ENCODE data around the gene SYT17.

Gene SYT17

DNA sequence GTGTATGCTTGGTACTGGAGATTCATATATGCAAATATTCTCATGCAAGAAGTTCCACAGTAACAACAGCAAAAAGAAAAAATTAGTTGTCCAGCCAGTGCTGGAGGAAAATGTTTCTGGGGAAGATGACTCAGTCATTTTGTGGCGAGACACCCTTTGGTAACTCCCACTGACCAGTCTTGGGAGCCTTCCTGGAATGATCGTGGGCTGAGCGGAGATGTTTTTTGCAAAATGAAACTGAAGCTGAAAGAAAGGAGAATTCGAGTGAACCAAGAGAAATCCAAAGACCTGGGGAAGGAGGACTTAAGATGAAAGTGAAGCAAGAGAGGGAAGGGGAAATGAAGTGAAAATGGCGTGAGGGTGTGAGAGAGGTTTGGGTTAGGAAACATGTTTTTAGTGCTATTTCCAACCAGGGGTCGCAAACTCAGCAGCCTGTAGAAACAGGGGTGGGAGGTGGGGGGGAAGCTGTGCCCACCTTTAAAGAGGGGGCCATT is 49.1 kb upstream of the SYT17 start:
- ChIA-PET POLR2A (interaction anchor here (0.6 kb wide), 1 partner anchor 49 kb away, joined by 3 read pairs; no protein-coding TSS in a partner anchor), CTCF (interaction anchor here (0.6 to 2.4 kb wide), 5 partner anchors 32 to 66 kb away, joined by 3 to 11 read pairs (median 3); no protein-coding TSS in a partner anchor)
- no peaks in the 10 kb centered on the region for H3K9me3 ChIP-seq (ENCODE audit: control insufficient read depth, insufficient read depth, low read depth, low read length)
- peaks cover 9% of the 10 kb centered on the region; the same call in 1 of the 2 replicates for H3K4me1 ChIP-seq (ENCODE audit: control insufficient read depth, insufficient read depth, low read length)
- TF ChIP-seq EGR2 (tag by site-specific recombination; IDR thresholded peaks at IDR 0.05; ENCODE audit: low read depth) (peak; percentile 77), PRDM1 (tag by site-specific recombination; IDR thresholded peaks at IDR 0.05) (peak; percentile 95), ZNF777 (tag by site-specific recombination; IDR thresholded peaks at IDR 0.05; ENCODE audit: borderline replicate concordance) (no peak), ZFHX2 (tag by site-specific recombination; conservative IDR thresholded peaks at IDR 0.05) (peak; percentile 53; the same call in 1 of the 2 replicates)
- TF ChIP-seq, protein P1, sequence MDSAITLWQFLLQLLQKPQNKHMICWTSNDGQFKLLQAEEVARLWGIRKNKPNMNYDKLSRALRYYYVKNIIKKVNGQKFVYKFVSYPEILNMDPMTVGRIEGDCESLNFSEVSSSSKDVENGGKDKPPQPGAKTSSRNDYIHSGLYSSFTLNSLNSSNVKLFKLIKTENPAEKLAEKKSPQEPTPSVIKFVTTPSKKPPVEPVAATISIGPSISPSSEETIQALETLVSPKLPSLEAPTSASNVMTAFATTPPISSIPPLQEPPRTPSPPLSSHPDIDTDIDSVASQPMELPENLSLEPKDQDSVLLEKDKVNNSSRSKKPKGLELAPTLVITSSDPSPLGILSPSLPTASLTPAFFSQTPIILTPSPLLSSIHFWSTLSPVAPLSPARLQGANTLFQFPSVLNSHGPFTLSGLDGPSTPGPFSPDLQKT (IDR thresholded peaks at IDR 0.05; ENCODE audit: borderline replicate concordance, low read depth, low read length), result no peak
- peaks cover 3 to 16% of the 10 kb centered on the region in 2 experiments; a peak in 2 of 3 replicates for H3K36me3 ChIP-seq (ENCODE audit: control insufficient read depth in 2 of 2, insufficient read depth in 1 of 2, low read length in 2 of 2)
- H3K27ac ChIP-seq (ENCODE audit: extremely low read depth, low read depth, low read length), result 0 out of 2 replicates have a peak overlapping the region, but pooled peaks have one; percentile 25
- peak overlapping the region; percentile 7; the same call in 1 of the 2 replicates for H3K4me3 ChIP-seq (ENCODE audit: low read depth, low read length)

DNA sequence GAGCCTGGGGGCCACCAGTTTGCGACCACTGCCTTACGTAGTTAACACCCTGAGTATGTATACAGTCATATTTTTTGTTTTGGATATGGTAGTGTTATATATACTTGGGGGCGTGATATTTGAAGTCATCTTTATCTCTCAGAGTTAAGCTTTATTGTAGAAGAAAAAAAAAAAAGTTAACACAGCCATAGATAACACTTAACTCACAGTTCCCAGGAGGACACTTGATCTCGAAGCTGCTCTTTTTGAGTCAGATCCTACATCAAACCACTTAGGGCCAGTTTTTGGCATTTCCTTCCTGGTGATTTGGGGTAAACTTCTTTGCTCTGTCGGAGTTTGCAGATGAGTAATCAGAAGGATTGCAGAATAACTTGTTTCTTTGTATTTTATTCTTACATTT is 48.5 kb upstream of the SYT17 start:
- 0 out of 2 replicates have a peak overlapping the region, but pooled peaks have one; percentile 25 for H3K27ac ChIP-seq (ENCODE audit: extremely low read depth, low read depth, low read length)
- ChIA-PET POLR2A (no interaction called here), CTCF (interaction anchor here (1.0 to 1.7 kb wide), 3 partner anchors 24 to 34 kb away, joined by 3 to 11 read pairs (median 4); no protein-coding TSS in a partner anchor)
- no peaks in the 10 kb centered on the region for H3K9me3 ChIP-seq (ENCODE audit: control insufficient read depth, insufficient read depth, low read depth, low read length)
- peaks cover 3 to 16% of the 10 kb centered on the region in 2 experiments; a peak in 2 of 3 replicates for H3K36me3 ChIP-seq (ENCODE audit: control insufficient read depth in 2 of 2, insufficient read depth in 1 of 2, low read length in 2 of 2)
- no peak overlapping the region for H3K4me3 ChIP-seq (ENCODE audit: low read depth, low read length)
- TF ChIP-seq, protein P2, sequence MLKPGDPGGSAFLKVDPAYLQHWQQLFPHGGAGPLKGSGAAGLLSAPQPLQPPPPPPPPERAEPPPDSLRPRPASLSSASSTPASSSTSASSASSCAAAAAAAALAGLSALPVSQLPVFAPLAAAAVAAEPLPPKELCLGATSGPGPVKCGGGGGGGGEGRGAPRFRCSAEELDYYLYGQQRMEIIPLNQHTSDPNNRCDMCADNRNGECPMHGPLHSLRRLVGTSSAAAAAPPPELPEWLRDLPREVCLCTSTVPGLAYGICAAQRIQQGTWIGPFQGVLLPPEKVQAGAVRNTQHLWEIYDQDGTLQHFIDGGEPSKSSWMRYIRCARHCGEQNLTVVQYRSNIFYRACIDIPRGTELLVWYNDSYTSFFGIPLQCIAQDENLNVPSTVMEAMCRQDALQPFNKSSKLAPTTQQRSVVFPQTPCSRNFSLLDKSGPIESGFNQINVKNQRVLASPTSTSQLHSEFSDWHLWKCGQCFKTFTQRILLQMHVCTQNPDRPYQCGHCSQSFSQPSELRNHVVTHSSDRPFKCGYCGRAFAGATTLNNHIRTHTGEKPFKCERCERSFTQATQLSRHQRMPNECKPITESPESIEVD (tag by site-specific recombination; IDR thresholded peaks at IDR 0.05), result peak; percentile 62
- TF ChIP-seq, protein P3, sequence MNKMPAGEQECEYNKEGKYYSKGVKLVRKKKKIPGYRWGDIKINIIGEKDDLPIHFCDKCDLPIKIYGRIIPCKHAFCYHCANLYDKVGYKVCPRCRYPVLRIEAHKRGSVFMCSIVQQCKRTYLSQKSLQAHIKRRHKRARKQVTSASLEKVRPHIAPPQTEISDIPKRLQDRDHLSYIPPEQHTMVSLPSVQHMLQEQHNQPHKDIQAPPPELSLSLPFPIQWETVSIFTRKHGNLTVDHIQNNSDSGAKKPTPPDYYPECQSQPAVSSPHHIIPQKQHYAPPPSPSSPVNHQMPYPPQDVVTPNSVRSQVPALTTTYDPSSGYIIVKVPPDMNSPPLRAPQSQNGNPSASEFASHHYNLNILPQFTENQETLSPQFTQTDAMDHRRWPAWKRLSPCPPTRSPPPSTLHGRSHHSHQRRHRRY (tag by site-specific recombination; IDR thresholded peaks at IDR 0.05), result no peak
- TF ChIP-seq SP2 (tag by site-specific recombination; IDR thresholded peaks at IDR 0.05) (no peak), FEZF1 (tag by site-specific recombination; IDR thresholded peaks at IDR 0.05) (peak; percentile 85), ZNF138 (tag by site-specific recombination; IDR thresholded peaks at IDR 0.05; ENCODE audit: borderline replicate concordance) (no peak), SP7 (tag by site-specific recombination; IDR thresholded peaks at IDR 0.05) (no peak), ZNF133 (tag by site-specific recombination; IDR thresholded peaks at IDR 0.05) (no peak), ZFP37 (tag by site-specific recombination; IDR thresholded peaks at IDR 0.05) (no peak), ZSCAN30 (tag by site-specific recombination; IDR thresholded peaks at IDR 0.05) (no peak), ZNF423 (tag by site-specific recombination; IDR thresholded peaks at IDR 0.05) (no peak)
- TF ChIP-seq, protein P4, sequence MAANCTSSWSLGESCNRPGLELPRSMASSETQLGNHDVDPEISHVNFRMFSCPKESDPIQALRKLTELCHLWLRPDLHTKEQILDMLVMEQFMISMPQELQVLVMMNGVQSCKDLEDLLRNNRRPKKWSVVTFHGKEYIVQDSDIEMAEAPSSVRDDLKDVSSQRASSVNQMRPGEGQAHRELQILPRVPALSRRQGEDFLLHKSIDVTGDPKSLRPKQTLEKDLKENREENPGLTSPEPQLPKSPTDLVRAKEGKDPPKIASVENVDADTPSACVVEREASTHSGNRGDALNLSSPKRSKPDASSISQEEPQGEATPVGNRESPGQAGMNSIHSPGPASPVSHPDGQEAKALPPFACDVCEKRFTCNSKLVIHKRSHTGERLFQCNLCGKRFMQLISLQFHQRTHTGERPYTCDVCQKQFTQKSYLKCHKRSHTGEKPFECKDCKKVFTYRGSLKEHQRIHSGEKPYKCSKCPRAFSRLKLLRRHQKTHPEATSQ (tag by site-specific recombination; IDR thresholded peaks at IDR 0.05), result no peak
- TF ChIP-seq, protein P5, sequence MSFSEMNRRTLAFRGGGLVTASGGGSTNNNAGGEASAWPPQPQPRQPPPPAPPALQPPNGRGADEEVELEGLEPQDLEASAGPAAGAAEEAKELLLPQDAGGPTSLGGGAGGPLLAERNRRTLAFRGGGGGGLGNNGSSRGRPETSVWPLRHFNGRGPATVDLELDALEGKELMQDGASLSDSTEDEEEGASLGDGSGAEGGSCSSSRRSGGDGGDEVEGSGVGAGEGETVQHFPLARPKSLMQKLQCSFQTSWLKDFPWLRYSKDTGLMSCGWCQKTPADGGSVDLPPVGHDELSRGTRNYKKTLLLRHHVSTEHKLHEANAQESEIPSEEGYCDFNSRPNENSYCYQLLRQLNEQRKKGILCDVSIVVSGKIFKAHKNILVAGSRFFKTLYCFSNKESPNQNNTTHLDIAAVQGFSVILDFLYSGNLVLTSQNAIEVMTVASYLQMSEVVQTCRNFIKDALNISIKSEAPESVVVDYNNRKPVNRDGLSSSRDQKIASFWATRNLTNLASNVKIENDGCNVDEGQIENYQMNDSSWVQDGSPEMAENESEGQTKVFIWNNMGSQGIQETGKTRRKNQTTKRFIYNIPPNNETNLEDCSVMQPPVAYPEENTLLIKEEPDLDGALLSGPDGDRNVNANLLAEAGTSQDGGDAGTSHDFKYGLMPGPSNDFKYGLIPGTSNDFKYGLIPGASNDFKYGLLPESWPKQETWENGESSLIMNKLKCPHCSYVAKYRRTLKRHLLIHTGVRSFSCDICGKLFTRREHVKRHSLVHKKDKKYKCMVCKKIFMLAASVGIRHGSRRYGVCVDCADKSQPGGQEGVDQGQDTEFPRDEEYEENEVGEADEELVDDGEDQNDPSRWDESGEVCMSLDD (tag by site-specific recombination; IDR thresholded peaks at IDR 0.05), result no peak
- peaks cover 9% of the 10 kb centered on the region; the same call in 1 of the 2 replicates for H3K4me1 ChIP-seq (ENCODE audit: control insufficient read depth, insufficient read depth, low read length)
